ENCODE results near the gene TIA1. TPM values are rescaled to one million over a fixed set of nuclear protein-coding genes. Genes with fewer than 3 reads are reported as not detected.
A peak's percentile ranks its signal among the peaks of the same experiment; 100 is the strongest.
"Not testable (repeated sequence)": the region's sequence is repeated elsewhere in the genome, so short reads cannot be mapped to it uniquely, and the experiment has no call there.

The TIA1 gene
- total and polyA plus RNA-seq, 2 experiments from 2014 or later: 64.8 to 160 TPM

GRCh38 chr2:70191244-70191735 is 57.1 kb downstream of the TIA1 start:
- DNase-seq (ENCODE audit: low spot score): no peak
- H3K27ac ChIP-seq: peak overlapping the region; percentile 97
- H3K9me3 ChIP-seq (ENCODE audit: low read depth): no peaks in the 10 kb centered on the region
- peak overlapping the region; percentile 64 for H3K4me2 ChIP-seq
- TF ChIP-seq CTCF (IDR thresholded peaks at IDR 0.05; ENCODE audit: poor library complexity) (no peak), EZH2phosphoT487 (IDR thresholded peaks at IDR 0.05; ENCODE audit: low read depth, severe bottlenecking, unreplicated experiment) (no peak), EZH2 (IDR thresholded peaks at IDR 0.05; ENCODE audit: borderline replicate concordance) (no peak)
- peak overlapping the region; percentile 59 for H2AFZ ChIP-seq
- no peaks in the 10 kb centered on the region for H3K27me3 ChIP-seq
- H3K4me3 ChIP-seq: no peak overlapping the region
- H4K20me1 ChIP-seq (ENCODE audit: insufficient read depth, poor library complexity, severe bottlenecking): no peaks in the 10 kb centered on the region
- H3K36me3 ChIP-seq (replicated peaks; ENCODE audit: insufficient read depth, low read depth): no peaks in the 10 kb centered on the region
- H3K4me1 ChIP-seq (ENCODE audit: insufficient read depth): no peaks in the 10 kb centered on the region
- 69% methylated on average over 13 of the region's 13 CpGs for WGBS (ENCODE audit: low lambda C conversion rate, missing lambda C conversion rate)
- no peaks in the 10 kb centered on the region for H3K9me2 ChIP-seq (replicated peaks; ENCODE audit: insufficient read depth)
- H3K79me2 ChIP-seq: peaks cover 10% of the 10 kb centered on the region

DNA sequence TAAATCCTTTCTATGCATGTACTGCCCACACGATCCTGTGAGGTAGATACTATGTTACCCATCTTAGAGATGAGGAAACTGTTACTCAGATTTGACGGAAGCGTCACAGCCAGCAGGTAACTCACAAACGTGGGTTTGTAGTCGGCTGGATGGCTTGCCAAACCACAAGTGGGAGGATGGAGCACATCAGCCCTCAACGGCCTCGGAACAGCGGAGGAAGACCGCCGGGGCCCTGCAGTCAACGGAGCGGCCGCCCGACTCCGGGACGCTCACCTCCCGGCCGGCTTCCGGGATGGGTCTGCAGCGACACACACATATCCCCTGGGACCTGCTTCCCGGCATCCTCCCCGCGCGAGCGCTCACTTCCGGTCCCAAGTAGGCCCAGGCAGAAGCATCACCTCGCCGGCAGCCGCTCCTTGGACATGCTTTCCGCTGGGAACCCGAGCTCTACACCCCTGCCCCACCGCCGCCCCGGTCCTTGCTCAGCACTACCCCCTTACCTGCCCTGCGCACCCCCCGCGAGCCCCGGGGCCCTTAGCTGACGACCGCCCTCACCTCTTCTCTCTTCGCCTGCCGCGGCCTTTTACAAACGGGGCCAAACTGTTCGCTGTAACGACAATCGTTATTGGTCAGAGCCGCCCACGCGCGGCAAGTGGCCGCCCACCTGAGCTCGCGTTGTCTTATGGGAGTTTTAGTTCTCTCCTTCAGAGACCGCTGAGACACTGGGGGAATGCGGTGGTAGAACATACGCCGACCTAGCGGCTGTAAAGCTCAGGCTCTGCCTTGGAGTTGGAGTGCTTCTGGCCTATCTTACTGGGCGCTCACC is 57.8 kb downstream of the TIA1 start, which contains the start of gene C2orf42:
Gene C2orf42, minus strand, starts transcription at position 602 of the 826 bp plus-strand sequence. CDS start 9,034 bp downstream, outside the sequence.
- no peaks in the 10 kb centered on the region for H3K9me2 ChIP-seq (replicated peaks; ENCODE audit: insufficient read depth)
- H3K4me3 ChIP-seq: peak within 1 kb of the TSS; percentile 68
- H3K9me3 ChIP-seq (ENCODE audit: low read depth): no peaks in the 10 kb centered on the region
- peaks cover 14% of the 10 kb centered on the region for H3K79me2 ChIP-seq
- H3K27ac ChIP-seq: peak within 1 kb of the TSS; percentile 97
- no peaks in the 10 kb centered on the region for H3K36me3 ChIP-seq (replicated peaks; ENCODE audit: insufficient read depth, low read depth)
- no peaks in the 10 kb centered on the region for H3K4me1 ChIP-seq (ENCODE audit: insufficient read depth)
- WGBS (ENCODE audit: low lambda C conversion rate, missing lambda C conversion rate): under 1% methylated on average over 45 of the region's 60 CpGs
- H3K27me3 ChIP-seq: no peaks in the 10 kb centered on the region
- H2AFZ ChIP-seq: peak within 1 kb of the TSS; percentile 87
- TF ChIP-seq EZH2 (IDR thresholded peaks at IDR 0.05; ENCODE audit: borderline replicate concordance) (no peak), CTCF (IDR thresholded peaks at IDR 0.05; ENCODE audit: poor library complexity) (peak; percentile 13)
- DNase-seq (ENCODE audit: low spot score): peak; percentile 98
- H4K20me1 ChIP-seq (ENCODE audit: insufficient read depth, poor library complexity, severe bottlenecking): no peaks in the 10 kb centered on the region
- H3K4me2 ChIP-seq: peak within 1 kb of the TSS; percentile 74

DNA sequence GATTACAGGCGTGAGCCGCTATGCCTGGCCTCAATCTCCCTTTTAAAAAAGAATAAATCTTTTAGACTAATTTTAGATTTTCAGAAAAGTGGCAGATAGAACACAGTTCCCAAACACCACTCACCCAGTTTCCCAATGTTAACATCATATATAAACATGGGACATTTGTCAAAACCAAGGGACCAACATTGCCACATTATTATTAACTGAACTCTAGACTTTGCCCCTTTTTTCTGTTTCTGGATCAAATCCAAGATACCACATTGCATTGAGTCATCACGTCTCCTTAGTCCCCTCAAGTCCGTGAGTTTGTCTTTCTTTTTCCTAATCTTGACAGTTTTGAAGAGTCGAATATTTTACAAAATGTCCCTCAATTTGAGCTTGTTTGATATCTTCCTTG is 60.0 kb downstream of the TIA1 start:
- peaks cover 14% of the 10 kb centered on the region for H3K79me2 ChIP-seq
- no peaks in the 10 kb centered on the region for H3K9me3 ChIP-seq (ENCODE audit: low read depth)
- peak overlapping the region; percentile 30 for H3K27ac ChIP-seq
- no peaks in the 10 kb centered on the region for H4K20me1 ChIP-seq (ENCODE audit: insufficient read depth, poor library complexity, severe bottlenecking)
- no peaks in the 10 kb centered on the region for H3K9me2 ChIP-seq (replicated peaks; ENCODE audit: insufficient read depth)
- WGBS (ENCODE audit: low lambda C conversion rate, missing lambda C conversion rate): 77% methylated on average over 5 of the region's 5 CpGs
- peak overlapping the region; percentile 14 for H3K4me2 ChIP-seq
- H3K36me3 ChIP-seq (replicated peaks; ENCODE audit: insufficient read depth, low read depth): no peaks in the 10 kb centered on the region
- no peaks in the 10 kb centered on the region for H3K4me1 ChIP-seq (ENCODE audit: insufficient read depth)
- H3K27me3 ChIP-seq: no peaks in the 10 kb centered on the region
- TF ChIP-seq EZH2 (IDR thresholded peaks at IDR 0.05; ENCODE audit: borderline replicate concordance) (no peak), EZH2phosphoT487 (IDR thresholded peaks at IDR 0.05; ENCODE audit: low read depth, severe bottlenecking, unreplicated experiment) (no peak), CTCF (IDR thresholded peaks at IDR 0.05; ENCODE audit: poor library complexity) (no peak)
- peak; percentile 46 for DNase-seq (ENCODE audit: low spot score)
- H2AFZ ChIP-seq: no peak overlapping the region
- no peak overlapping the region for H3K4me3 ChIP-seq

DNA sequence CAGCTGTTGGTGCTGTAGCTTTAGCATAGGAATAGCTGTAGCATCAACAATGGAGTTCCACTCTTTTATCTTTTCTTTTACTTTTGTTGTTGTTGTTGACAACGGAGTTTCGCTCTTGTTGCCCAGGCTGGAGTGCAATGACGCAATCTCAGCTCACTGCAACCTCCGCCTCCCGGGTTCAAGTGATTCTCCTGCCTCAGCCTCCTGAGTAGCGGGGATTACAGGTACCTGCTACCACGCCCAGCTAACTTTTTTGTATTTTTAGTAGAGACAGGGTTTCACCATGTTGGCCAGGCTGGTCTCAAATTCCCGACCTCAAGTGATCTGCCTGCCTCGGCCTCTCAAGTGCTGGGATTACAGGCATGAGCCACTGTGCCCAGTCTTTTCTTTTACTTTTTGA is 61.3 kb downstream of the TIA1 start:
- WGBS (ENCODE audit: low lambda C conversion rate, missing lambda C conversion rate): 95% methylated on average over 9 of the region's 9 CpGs
- not testable (repeated sequence) for H2AFZ ChIP-seq; H4K20me1 ChIP-seq (ENCODE audit: insufficient read depth, poor library complexity, severe bottlenecking); H3K4me3 ChIP-seq; H3K27me3 ChIP-seq; H3K36me3 ChIP-seq (replicated peaks; ENCODE audit: insufficient read depth, low read depth); DNase-seq (ENCODE audit: low spot score); H3K4me1 ChIP-seq (ENCODE audit: insufficient read depth); H3K9me2 ChIP-seq (replicated peaks; ENCODE audit: insufficient read depth); H3K4me2 ChIP-seq; H3K9me3 ChIP-seq (ENCODE audit: low read depth); H3K27ac ChIP-seq
- H3K79me2 ChIP-seq: peaks cover 14% of the 10 kb centered on the region

Data from hepatocyte (in vitro differentiated cells).